NOMO-1 treated with DMSO at 0.1 percent for 48 hours (cell line): Measurements from ENCODE around the gene UNC5CL.
A peak's percentile ranks its signal among the peaks of the same experiment; 100 is the strongest.
"Not testable (repeated sequence)": the region's sequence is repeated elsewhere in the genome, so short reads cannot be mapped to it uniquely, and the experiment has no call there.

Experiments used
- DNase-seq: peaks from one replicate; lab custom pipeline; 2025; ENCODE audit not compliant: unreplicated experiment; lab: John Stamatoyannopoulos, UW

Gene UNC5CL

GRCh38 chr6:41040940-41041536, 2.0 kb upstream of the UNC5CL start:
- no peak for DNase-seq

GRCh38 chr6:41040101-41040939, 1.3 kb upstream of the UNC5CL start:
- peak; percentile 1 for DNase-seq

- DNase-seq, result no peak
Observed at GRCh38 chr6:41038205-41038604, 816 bp downstream of the UNC5CL start.

DNA sequence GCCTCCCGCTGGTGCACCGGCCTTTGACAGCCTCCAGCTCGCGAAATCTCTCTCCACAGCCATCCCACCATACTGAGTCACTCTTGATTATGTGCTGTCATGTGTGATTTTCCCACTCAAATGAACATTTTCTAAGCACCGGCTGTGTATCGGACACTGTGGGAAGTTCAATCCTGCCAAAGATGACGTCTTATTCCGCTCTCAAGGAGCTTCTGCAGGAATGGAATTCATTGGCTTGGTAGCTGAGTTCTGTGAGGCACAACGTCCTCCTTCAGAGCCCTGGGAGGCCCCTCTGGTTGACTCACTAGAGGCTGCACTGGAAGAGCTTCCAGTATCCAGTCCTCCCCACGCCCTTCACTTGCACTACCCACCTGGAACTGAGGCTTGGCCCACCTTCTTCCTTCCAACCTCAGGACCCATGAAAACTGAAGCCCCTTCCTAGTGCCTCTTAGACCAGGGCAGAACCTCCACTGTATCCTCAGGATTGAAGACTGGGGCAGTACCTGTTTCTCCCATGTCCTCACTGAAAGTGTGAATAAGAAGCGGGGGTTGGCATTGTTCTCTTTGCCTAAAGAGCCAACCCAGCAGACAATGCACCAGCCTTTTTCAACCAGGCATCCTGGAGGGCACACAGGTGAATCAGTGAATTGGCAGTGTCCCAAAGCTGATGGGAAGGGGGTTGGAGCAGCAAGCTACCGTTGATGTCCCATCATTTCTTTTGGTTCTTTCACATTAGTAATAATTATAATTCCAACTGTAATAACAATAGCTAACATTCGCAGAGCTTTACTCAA, 1.7 kb downstream of the UNC5CL start:
- no peak for DNase-seq

DNA sequence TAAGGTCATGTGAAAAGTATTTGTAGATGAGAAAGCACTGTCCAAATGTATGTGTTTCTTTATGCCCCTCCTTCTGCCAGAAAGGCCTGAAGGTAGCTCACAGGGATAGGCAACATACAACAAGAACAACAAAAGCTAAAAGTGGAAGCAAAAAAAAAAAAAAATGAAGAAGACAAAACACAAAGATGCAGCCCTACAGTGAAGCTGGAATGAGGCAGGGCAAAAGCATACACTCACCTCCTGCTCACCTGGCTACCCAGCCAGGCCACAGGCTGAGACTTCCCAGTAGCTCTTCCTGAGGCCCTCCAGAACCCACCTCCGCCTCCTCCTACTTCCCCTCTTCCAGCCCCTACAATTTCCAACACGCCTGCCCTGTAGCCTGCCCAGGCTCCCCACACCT, 2.4 kb downstream of the UNC5CL start:
- DNase-seq, result no peak

GRCh38 chr6:41036186-41036585, 2.8 kb downstream of the UNC5CL start:
- DNase-seq, result no peak

DNA sequence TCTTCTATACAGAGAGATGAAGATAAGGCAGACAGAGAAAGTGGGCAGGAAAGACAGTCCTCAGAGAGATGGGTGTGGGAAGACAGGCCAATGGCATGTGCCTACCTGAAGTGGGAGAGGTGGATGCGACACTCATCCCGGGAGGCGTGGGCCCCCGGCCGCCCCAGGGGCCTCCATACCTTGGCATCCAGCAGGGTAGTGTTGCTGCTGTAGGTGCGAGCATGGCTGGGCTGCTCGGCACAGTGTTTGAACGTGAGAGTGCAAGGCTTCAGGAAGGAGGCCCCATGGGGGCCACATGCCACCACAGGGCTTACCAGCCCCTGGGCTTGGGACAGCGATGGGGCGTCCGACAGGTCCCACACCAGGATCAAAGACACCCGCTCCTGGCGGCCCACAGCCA, 5.2 kb downstream of the UNC5CL start:
- DNase-seq, result no peak

GRCh38 chr6:41032830-41033229, 6.2 kb downstream of the UNC5CL start:
- DNase-seq, result no peak

DNA sequence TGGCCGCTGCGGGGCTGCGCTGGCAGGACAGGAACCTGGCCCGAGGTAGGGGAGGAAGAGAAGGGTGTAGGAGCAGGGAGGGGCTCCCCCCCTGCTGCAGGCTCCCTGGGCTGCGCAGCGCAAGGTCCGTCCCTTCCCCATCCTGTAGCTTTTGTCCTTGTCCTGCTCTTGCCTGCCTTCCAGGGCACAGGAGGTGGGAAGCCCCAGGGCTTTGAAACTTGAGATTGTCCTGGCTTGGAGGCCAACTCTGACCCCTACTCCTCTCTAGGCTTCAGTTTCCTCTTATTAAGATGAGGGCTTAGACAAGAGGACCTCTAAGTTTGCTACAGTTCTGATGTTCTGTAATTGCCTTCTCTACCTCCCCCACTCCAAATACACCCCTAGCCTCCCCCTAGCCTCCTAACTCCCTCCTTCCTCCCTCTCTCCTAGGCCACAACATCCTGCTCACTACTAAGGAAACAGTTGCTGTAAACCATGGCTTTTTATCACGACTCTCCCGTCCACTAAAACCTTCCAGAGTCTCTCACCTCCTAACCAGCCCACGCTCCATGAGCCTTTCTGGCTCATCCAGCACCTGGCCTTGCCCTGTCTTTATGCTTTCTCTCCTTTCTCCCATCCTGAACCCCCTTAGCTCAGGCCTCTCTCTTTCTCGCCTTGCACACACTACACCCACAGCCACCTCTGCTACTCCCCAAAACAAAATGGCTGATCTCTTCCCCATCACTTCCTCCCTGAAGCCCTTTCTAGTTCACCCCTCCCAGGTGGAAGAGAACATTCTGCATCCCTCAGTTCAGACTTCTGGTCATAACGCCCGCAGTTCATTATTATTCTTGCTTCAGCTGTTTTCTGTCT, 10.2 kb downstream of the UNC5CL start:
- peak; percentile 10 for DNase-seq

GRCh38 chr6:41027799-41028560, 11.0 kb downstream of the UNC5CL start:
- peak; percentile 59 for DNase-seq

- no peak for DNase-seq
Observed at GRCh38 chr6:41027241-41027640, 11.8 kb downstream of the UNC5CL start.

DNA sequence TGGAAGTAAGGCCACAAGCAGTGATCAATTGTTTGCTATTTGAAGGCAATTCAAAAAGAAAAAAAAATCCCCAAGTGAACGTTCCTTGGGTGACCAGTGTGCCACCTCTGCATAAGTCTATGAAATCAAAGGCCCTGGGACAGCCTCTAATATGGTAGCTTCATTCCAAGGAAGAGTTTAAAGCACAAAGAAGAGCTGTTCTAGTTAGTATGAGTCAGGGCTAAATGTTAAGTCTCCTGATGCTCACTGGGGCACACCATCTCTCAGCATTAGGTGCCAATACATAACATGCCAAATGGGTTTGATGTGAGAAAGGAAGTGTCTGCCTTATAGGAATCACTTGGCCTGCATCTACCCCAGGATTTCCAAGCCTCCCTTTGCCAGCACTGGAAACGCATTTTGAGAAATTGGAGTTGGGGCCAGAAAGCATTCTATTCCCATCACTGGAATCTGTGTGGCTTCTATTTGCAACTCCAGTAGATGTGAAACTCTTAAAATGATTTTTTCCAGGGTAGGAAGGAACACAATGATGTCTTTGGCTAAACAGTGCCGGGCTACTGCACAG, 13.0 kb downstream of the UNC5CL start:
- DNase-seq, result no peak

DNA sequence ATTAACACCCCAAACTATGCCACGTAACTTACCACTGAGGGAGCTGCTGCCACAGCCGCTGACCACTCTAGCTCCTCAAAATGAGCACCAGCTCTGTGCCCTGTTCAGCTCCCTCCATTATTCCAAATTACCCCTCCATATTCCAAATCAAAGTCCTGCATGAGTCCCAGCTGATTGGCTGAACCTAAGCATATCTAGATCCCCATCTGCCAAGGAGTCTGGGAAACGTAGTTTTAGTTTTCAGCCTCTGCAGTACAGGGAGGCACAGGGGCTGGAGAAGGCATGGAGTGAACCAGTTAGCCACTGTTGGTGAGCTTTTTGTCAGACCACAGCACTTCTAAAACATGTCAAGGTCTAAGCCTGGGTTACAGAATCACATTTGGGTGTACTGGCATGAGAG, 15.9 kb downstream of the UNC5CL start:
- DNase-seq, result no peak

- DNase-seq, result no peak
Observed at GRCh38 chr6:41022294-41022693, 16.7 kb downstream of the UNC5CL start.

DNA sequence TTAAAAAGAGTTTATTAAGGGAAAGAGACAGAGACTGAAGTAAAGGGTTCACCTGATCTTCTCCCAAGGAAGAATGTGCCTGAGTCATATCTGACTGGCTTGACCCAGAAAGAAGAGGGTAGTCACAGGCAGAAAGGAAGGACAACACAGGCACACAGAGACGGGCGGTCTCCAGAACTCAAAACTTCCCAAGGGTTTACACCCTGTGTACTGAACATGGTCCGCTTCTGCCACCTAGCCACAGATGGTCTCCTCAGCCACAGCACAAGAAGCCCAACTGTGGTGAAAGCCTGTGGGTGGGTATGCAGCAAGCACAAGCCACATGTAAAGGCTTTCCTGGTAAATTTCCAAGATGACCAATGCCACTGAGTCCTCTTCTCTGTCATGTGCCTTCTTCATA, 17.2 kb downstream of the UNC5CL start:
- no peak for DNase-seq

GRCh38 chr6:41017663-41018062, 21.4 kb downstream of the UNC5CL start:
- DNase-seq, result no peak

- DNase-seq, result not testable (repeated sequence)
Observed at GRCh38 chr6:41015860-41016259, 23.2 kb downstream of the UNC5CL start.

DNA sequence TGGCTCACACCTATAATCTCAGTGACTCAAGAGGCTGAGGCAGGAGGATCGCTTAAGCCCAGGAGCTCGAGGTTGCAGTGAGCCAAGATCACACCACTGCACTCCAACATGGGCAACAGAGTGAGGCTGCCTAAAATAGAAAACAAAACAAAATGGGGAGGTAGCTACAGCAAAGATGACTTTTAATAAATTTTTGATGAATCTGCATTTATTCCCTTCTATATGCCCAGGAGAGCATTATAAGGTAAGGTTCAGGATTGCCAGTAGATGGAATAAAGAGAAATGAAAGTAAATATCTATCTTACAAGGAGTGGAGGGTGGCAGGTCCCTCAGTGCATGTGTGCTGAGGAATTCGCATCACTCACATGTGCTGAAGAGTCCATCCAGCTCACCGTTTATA, 24.2 kb downstream of the UNC5CL start:
- no peak for DNase-seq

DNA sequence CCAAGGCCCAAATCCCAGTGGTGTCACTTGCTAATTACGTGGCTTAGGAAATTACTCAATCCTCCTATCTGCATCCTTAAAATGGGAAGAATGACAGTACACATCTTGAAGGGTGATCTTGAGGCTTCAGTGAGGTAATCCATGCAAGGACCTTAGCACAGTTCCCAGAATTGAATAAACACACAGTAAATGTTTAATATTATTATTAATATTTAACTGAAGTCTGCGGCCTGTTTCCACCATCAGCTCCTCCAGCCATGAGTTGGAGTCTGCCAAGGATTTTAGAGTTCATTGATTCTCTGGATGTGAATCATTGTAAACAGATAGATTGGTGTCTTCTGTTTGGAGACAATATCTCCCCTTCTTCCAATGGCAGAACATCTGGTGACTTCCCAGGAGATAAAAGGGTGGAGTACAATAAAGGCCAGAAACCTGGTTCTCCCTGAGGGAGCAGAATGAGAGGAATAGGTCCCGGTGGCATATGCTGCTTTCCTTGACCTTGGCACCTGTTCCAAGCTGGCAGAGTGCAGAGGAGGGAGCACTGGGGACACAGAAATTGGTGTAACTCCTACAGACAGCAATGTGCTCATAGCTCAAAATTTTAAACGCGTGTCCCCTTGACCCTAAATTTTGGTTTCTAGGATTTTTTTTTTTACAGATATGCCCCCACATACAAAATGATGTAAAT, 25.4 kb downstream of the UNC5CL start:
- no peak for DNase-seq
